ENCODE measurements around the gene ENTR1. TPM values are rescaled to one million over a fixed set of nuclear protein-coding genes. Genes with fewer than 3 reads are reported as not detected.
A peak's percentile ranks its signal among the peaks of the same experiment; 100 is the strongest.

Gene ENTR1
- total and polyA plus RNA-seq, 2 of the 13 experiments (the other 11 are each of a cell fraction or from before 2014, with no cell fraction given) = 70.1 to 76.4 TPM

DNA sequence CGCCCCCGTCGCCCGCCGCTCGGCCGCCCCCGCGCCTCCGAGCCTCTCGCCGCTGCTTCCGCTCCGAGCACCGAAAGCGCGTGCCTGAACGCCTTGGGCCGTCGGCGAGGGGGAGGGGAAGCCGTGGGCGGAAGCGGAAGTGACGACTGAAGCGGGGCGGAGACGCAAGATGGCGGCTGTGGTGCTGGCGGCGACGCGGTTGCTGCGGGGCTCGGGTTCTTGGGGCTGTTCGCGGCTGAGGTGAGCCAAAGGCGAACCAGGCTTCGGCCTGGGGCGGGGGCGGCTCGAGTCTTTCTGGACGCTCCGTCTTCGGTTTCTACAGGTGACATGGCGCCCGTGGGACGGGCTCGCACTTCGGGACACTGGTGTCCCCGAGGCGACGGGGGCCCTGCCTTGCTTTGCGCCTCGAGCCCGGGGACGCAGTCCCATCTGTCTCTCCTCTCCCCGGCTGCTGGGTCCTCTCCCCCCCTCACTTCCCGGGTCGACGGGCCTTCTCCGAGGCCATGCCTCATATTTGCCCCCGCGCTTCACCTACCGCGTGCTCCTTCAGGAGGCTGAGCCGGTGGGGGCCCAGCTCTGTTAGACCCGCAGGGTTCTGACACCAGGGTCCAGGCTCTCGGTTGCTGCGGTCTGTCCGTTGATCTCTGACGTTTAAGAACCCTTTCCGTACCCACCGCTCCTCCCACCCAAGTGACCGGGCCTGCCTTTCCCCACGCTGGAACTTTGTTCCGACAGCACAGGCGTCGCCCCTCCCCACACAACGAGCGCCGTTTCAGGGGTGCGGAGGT lies at the start of gene ENTR1, which contains the start of gene PMPCA (continued):
- peak; percentile 58; the same call in 1 of the 2 replicates for TF ChIP-seq RXRA (CRISPR knock-in tag; IDR thresholded peaks at IDR 0.05)
- TF ChIP-seq YEATS2 (CRISPR knock-in tag; IDR thresholded peaks at IDR 0.05; ENCODE audit: borderline replicate concordance) = peak; percentile 79
- peak; percentile 39 for TF ChIP-seq SNAPC2 (CRISPR knock-in tag; IDR thresholded peaks at IDR 0.05)
- TF ChIP-seq ZIK1 (CRISPR knock-in tag; IDR thresholded peaks at IDR 0.05; ENCODE audit: borderline replicate concordance, low read depth) = peak; percentile 90; the same call in 1 of the 2 replicates
- 0 out of 2 replicates have a peak, but pooled peaks have one; percentile 60 for TF ChIP-seq NFATC3 (CRISPR knock-in tag; IDR thresholded peaks at IDR 0.05)
- no peak for TF ChIP-seq RBAK (CRISPR knock-in tag; IDR thresholded peaks at IDR 0.05)
- TF ChIP-seq, protein P1, sequence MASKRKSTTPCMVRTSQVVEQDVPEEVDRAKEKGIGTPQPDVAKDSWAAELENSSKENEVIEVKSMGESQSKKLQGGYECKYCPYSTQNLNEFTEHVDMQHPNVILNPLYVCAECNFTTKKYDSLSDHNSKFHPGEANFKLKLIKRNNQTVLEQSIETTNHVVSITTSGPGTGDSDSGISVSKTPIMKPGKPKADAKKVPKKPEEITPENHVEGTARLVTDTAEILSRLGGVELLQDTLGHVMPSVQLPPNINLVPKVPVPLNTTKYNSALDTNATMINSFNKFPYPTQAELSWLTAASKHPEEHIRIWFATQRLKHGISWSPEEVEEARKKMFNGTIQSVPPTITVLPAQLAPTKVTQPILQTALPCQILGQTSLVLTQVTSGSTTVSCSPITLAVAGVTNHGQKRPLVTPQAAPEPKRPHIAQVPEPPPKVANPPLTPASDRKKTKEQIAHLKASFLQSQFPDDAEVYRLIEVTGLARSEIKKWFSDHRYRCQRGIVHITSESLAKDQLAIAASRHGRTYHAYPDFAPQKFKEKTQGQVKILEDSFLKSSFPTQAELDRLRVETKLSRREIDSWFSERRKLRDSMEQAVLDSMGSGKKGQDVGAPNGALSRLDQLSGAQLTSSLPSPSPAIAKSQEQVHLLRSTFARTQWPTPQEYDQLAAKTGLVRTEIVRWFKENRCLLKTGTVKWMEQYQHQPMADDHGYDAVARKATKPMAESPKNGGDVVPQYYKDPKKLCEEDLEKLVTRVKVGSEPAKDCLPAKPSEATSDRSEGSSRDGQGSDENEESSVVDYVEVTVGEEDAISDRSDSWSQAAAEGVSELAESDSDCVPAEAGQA (IDR thresholded peaks at IDR 0.05; ENCODE audit: low read depth) = peak; percentile 91
- TF ChIP-seq, protein P1 (CRISPR knock-in tag; IDR thresholded peaks at IDR 0.05; ENCODE audit: borderline replicate concordance) = no peak
- TF ChIP-seq, protein P2, sequence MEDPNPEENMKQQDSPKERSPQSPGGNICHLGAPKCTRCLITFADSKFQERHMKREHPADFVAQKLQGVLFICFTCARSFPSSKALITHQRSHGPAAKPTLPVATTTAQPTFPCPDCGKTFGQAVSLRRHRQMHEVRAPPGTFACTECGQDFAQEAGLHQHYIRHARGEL (CRISPR knock-in tag; IDR thresholded peaks at IDR 0.05) = peak; percentile 48; the same call in 1 of the 2 replicates
- TF ChIP-seq HCFC1 (IDR thresholded peaks at IDR 0.05; ENCODE audit: low read depth, low read length) = peak; percentile 58; the same call in 1 of the 2 replicates
- TF ChIP-seq, protein P3, sequence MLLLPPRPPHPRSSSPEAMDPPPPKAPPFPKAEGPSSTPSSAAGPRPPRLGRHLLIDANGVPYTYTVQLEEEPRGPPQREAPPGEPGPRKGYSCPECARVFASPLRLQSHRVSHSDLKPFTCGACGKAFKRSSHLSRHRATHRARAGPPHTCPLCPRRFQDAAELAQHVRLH (CRISPR knock-in tag; IDR thresholded peaks at IDR 0.05; ENCODE audit: borderline replicate concordance, low read depth) = 0 out of 2 replicates have a peak, but pooled peaks have one; percentile 46
- peak; percentile 97 for TF ChIP-seq HOXA3 (CRISPR knock-in tag; IDR thresholded peaks at IDR 0.05)
- TF ChIP-seq, protein P4, sequence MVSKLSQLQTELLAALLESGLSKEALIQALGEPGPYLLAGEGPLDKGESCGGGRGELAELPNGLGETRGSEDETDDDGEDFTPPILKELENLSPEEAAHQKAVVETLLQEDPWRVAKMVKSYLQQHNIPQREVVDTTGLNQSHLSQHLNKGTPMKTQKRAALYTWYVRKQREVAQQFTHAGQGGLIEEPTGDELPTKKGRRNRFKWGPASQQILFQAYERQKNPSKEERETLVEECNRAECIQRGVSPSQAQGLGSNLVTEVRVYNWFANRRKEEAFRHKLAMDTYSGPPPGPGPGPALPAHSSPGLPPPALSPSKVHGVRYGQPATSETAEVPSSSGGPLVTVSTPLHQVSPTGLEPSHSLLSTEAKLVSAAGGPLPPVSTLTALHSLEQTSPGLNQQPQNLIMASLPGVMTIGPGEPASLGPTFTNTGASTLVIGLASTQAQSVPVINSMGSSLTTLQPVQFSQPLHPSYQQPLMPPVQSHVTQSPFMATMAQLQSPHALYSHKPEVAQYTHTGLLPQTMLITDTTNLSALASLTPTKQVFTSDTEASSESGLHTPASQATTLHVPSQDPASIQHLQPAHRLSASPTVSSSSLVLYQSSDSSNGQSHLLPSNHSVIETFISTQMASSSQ (IDR thresholded peaks at IDR 0.05; ENCODE audit: low read depth) = no peak; the same call in 1 of the 2 replicates
- TF ChIP-seq, protein P4 (CRISPR knock-in tag; IDR thresholded peaks at IDR 0.05; ENCODE audit: borderline replicate concordance) = 0 out of 2 replicates have a peak, but pooled peaks have one; percentile 6
- peak; percentile 97 for TF ChIP-seq GABPB1 (CRISPR knock-in tag; IDR thresholded peaks at IDR 0.05)
- 0 out of 2 replicates have a peak, but pooled peaks have one; percentile 23 for TF ChIP-seq HMG20A (CRISPR knock-in tag; IDR thresholded peaks at IDR 0.05; ENCODE audit: borderline replicate concordance)
- TF ChIP-seq PHF8 (CRISPR knock-in tag; IDR thresholded peaks at IDR 0.05) = peak; percentile 92

All from HepG2 (cell line).